CD4-positive, alpha-beta T cell treated with Interferon gamma for 1 hour (primary cell): ENCODE data around the gene RPS19.
"Not testable (repeated sequence)": the region's sequence is repeated elsewhere in the genome, so short reads cannot be mapped to it uniquely, and the experiment has no call there.

ENCODE experiments used
- DNase-seq: peaks from one replicate; pipeline ENCODE4 v3.0.0-alpha.2; 2020

The RPS19 gene

GRCh38 chr19:41903193-41903953, 43.3 kb downstream of the RPS19 start:
- DNase-seq = no peak

- no peak for DNase-seq
Observed at GRCh38 chr19:41904118-41904870, 44.2 kb downstream of the RPS19 start.

DNA sequence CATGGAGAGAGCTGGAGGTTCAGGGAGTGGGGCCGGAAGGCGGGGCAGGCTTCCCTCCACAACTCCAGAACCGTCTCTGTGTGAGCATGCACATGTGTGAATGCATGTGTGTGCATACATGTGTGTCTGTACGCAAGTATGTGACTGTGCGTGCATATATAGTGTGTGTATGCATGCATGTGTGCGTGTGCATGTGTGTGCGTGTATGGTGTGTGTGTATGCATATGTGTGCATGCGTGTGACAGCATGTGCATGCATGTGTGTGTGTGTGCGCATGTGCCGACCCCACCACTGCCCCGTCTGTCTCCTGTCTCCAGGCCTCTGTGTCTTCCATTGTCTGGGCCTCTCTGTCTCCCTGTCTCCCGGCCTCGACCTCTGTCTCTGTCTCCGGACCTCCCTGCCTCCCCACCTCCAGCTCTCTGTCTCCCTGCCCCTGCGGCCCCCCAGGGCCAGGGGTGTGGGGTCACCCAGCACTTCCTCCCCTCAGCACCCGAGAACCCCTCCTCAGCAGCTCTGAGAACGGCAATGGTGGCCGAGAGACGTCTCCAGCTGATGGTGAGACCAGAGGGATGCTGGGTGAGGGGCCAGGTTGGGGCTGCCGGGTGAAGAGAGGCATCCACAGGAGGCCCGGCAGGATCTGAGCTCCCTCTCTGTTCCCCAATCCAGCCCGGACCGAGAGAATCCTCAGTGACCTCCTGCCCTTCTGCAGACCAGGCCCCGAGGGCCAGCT, 45.4 kb downstream of the RPS19 start:
- DNase-seq = no peak

DNA sequence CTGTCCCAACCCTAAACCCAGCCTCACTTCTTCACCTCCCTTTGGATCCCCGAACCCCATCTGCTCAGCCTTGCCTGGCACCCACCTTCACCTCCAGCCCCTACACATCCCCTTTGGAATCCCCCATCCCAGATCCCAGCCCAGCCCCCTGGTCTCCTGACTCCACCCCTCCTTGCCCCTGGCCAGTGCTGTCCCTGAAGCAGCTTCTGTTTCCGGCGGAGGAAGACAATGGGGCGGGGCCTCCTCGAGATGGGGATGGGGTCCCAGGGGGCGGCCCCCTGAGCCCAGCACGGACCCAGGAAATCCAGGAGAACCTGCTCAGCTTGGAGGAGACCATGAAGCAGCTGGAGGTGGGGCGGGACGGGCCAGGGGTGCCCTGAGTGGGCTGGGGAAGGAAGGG, 46.2 kb downstream of the RPS19 start:
- no peak for DNase-seq

DNA sequence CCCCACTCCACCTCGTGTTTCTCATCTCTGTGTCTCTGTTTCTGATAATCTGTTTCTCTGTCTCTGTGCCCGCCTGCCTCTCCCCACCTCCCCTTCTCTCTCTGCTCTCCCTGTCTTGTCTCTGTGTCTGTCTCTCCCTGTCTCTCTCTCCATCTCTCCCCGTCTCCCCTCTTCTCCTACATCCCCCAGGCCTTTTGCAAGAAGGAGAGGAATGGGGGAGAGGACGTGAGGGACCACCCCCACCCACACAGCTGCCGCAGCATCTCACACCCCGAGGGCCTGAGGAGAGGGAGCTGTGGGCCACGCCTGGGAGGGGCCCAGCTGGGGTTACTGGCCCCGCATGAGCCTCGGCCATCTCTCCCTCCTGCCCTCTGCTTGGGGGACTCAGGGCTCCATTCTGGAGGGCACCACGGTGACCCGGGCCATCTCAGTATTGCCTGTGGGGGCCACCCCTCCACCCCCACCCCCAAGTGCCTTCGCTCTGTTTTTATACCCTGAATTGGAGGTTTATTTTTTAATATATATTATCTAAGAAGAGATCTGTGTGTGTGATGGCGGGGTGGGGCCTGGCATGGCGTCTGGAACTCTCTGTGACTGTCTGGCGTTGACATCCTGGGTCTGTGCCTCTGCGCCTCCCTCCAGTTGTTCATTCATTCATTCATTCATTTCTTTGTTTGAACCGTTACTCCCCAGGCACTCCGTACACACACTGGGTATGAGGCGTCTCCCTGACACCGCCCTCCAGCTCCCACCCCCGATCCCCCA, 47.0 kb downstream of the RPS19 start:
- no peak for DNase-seq

GRCh38 chr19:41907994-41908615, 48.0 kb downstream of the RPS19 start:
- no peak for DNase-seq

DNA sequence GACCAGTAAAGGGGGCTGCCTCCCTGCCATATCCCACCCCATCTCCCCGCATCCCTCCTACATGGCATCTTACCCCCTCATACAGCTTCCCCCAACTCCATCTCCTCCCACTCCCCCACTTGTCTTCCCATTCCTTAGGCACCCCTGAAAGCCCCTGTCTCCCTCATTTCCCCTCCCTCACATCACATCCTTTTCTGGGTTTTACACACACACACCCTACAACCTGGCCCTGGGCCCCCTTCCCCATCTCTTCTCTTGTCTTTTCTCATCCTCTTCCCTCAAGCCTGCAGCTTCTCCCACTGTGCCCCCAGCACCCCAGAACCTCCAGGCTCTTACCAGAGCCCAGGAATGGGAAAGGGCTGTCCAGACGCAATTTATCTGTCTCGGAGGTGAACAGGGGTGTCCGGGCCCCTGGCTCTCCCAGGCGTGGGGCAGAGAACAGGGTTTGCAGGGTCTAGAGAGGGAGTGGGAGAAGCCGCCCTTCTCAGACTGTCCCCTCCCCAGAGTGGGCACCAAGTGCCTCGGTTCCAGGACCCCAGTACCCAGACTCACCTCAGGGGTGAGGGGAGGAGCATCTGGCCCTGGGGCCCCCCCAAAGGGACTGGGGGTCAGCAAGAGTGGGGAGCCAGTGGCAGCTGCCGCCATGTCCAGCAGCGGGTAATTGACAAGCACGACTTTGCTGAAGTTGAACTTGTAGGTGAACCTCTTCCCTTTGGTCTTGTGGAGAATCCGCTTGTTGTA, 48.8 kb downstream of the RPS19 start:
- DNase-seq = no peak

DNA sequence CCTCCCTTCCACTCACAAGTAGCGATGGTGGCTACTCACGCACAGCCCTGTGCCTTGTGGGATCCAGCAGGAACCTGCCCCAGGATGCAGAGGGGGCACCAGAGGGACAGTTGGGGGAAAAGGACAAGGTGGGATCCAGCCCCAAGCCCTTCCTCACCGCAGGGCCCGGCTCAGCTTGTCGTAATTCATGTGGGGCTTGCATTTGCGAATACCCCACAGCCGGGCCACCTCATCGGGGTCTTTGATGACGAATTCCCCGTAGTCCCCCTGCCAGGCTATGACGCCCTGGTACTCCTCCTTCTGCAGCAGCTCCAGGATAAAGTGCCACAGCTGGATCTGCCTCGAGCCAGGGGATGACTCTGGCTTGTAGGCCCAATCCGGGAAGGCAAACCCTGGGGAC, 49.7 kb downstream of the RPS19 start:
- DNase-seq = no peak

- no peak for DNase-seq
Observed at GRCh38 chr19:41910240-41910991, 50.4 kb downstream of the RPS19 start.

DNA sequence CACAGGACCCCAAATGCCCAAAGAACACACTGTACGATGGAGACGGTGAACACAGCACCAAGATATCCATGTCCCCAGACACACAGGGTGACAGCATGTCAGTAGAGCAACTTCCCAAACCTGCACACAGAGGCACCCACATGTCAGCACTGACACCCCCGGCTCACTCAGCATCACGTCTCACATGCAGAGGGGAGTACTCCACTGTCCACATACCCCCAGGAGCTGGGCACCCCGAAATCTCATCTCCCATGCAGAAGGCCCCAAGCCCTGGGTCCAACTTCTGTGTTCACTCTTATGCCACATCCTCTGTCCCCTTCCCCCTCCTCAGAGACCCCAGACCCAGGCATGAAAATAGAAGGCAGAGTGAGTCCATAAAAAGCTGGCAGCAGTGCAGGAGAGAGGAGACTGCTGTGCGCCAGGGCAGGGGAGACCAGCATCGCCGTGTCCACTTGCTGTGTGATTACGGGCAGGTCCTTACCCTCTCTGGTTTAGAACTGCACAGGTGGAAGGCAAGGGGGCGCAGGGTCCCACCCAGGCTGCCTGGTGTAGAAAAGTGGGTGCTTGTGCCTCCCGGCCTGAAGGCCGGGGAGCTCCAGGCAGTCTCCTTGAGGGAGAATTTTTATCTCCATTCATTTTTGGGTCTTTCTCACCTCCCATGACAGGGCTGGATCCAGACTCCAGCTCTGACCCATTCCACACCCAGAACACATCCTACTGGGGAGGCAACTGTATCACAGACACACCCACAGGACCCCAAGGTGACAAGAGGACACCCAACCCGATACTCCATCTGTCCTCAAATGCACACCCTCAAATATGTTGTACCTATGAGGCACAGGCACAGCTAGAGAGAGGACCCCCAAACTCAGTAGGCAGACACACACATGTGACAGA, 51.2 kb downstream of the RPS19 start:
- DNase-seq = no peak

DNA sequence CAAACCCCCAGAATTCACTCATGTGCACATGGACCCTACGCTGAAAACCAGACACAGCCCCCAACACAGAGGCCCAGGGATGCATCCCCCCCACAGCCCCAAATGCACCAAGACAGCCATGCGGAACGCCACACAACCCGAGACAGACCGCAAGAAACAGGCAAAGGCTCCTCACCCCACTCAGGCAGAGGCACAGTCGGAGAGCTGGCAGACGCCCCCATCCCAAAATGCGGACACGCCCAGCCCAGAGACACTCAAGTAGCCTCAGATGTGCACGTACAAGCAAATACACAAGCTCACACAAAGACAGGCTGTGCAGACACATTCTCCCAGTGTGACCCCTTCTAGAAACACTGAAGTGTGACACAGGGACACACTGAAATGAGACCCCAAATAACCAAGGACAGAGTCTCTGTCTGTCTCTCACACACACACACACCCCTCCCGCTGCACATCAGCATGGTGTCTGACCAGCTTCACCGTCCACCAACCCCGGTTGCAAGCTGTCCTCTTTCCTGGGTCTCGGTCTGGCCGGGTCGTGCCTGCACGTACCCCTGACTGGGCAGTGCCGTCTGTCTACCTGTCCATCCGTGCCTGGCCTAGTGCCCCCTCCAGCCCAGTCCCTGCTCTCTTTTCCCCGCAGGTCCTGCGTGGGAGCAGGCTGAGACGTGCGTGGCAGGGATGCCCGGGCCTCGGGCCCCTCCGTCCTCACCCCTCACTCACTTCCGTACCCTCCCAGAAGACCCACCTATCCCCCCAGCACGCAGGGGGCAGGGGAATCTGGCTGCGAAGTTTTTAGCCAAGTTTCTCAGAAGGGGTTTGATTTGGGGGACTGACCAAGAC, 52.1 kb downstream of the RPS19 start:
- no peak for DNase-seq

- no peak for DNase-seq
Observed at GRCh38 chr19:41912899-41913537, 53.0 kb downstream of the RPS19 start.

DNA sequence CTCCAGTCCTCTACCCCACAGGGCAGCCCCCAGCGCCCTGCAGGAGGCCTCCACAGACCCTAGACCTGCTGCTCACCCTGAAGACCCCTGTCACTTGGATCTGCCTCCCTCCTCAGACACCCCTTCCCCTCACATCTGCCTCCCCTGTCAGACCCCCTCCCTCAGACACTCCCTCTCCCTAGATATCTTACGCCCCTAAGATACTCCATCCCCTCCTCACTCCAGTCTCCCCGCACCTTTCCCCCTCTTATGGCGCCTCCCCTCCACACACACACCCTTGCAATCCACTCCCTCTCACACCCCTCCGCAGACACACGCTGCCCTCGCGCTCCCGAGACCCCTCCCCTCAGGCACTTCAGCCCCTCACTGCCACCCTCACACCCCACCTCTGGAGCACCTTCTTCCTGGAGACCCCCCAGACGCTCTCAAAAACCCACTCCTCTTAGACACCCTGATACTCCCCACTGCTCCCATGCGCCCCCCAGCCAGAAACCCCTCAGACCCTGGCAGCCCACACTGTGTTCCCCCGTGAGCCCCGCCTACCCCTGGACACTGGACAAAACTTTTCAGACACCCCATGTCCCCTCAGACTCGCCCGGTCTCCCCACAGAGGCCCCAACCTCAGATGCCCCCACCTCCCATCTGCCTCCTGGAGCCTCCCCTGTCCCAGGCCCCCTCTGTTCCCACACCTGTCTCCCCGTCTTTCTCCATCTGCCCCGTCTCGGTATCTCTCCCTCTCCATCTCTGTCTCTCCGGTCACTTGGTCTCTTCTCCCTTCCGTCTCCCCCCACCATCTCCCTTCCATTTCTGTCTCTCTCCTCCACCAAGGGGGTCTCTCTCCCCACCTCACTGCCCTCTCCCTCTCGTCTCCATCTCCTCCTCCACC, 53.7 kb downstream of the RPS19 start:
- DNase-seq = no peak

DNA sequence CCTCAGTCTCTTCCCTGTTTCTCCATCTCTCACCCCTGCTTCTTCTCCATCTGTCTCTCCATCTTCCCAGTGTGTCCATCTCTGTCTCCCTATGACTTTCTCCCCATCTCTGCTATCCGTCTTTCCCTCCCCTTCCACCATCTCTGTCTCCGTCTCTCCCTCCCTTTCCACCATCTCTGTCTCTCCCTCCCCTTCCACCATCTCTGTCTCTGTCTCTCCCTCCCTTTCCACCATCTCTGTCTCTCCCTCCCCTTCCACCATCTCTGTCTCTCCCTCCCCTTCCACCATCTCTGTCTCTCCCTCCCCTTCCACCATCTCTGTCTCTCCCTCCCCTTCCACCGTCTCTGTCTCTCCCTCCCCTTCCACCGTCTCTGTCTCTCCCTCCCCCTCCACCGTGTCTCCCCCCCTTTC, 54.4 kb downstream of the RPS19 start:
- DNase-seq = not testable (repeated sequence)

GRCh38 chr19:41915021-41915775, 55.1 kb downstream of the RPS19 start:
- DNase-seq = no peak

DNA sequence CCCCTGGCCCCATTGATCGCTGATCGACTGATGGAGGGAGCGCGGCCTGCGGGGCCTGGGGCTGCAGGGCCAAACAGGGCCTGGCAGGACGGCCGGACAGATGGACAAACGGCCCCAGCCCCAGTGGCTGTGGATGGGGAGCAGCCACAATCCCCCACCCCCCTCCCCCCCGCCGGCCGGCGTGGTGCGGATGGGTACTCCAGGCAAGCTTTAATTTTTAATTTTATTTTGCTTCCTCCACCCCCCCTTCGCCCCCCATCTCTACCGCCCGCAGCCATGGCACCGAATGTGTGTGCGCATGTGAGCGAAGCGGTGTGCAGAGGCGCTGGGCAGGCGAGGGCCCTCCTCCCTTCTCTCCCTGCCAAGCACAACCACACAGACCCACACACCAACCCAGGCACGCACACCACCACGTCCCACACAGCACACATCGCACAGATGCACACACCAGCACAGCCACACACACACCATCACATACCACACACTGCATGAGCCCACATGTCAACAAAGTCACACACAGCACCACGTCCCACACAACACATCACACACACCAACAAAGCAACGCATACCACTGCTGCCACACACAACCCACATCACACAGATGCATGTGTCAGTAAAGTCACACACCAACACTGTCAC, 55.8 kb downstream of the RPS19 start:
- DNase-seq = no peak
